ENCODE data around the gene GBP2. TPM values are rescaled to one million over a fixed set of nuclear protein-coding genes. Genes with fewer than 3 reads are reported as not detected.

The GBP2 gene
- total and polyA plus RNA-seq, 4 donors, result 7.4 to 18.2 (median 14.1) TPM

- Histone ChIP-seq H3K27ac (ENCODE audit: low read depth in 1 of 2, low read length in 2 of 2) (peak overlapping the region; percentile 68 to 73), H3K4me3 (ENCODE audit: low read depth in 1 of 3, low read length in 3 of 3) (no peak overlapping the region), H3K9me3 (ENCODE audit: control insufficient read depth in 4 of 4, low read length in 3 of 4) (no peaks in the 10 kb centered on the region), H3K9ac (ENCODE audit: low read depth in 1 of 2, low read length in 2 of 2) (no peak overlapping the region), H3K4me1 (ENCODE audit: control insufficient read depth in 4 of 4, insufficient read depth in 4 of 4, low read length in 3 of 4) (peaks cover 2 to 34% (median 12%) of the 10 kb centered on the region in 4 donors), H3K27me3 (ENCODE audit: control insufficient read depth in 4 of 4, insufficient read depth in 4 of 4, low read length in 3 of 4) (no peaks in the 10 kb centered on the region), H3K36me3 (ENCODE audit: control insufficient read depth in 4 of 4, insufficient read depth in 3 of 4, low read depth in 1 of 4, low read length in 3 of 4) (no peaks in the 10 kb centered on the region)
- TF ChIP-seq REST (IDR thresholded peaks at IDR 0.05) (no peak), NR2F2 (IDR thresholded peaks at IDR 0.05) (no peak), SP1 (IDR thresholded peaks at IDR 0.05) (no peak), EGR1 (IDR thresholded peaks at IDR 0.05; ENCODE audit: low read depth in 2 of 2) (no peak), ZBTB33 (IDR thresholded peaks at IDR 0.05) (no peak), ATF3 (IDR thresholded peaks at IDR 0.05) (no peak), MAX (IDR thresholded peaks at IDR 0.05) (no peak), RXRA (IDR thresholded peaks at IDR 0.05) (no peak), RAD21 (IDR thresholded peaks at IDR 0.05) (no peak), CTCF (IDR thresholded peaks at IDR 0.05; ENCODE audit: low read depth, low read length, missing input control) (no peak), FOXA2 (IDR thresholded peaks at IDR 0.05) (no peak), HNF4G (IDR thresholded peaks at IDR 0.05) (no peak), TAF1 (conservative IDR thresholded peaks at IDR 0.05) (no peak), GABPA (IDR thresholded peaks at IDR 0.05 in 1 of 2, conservative IDR thresholded peaks at IDR 0.05 in 1 of 2) (no peak), HNF4A (conservative IDR thresholded peaks at IDR 0.05) (no peak), FOXA1 (IDR thresholded peaks at IDR 0.05) (no peak), JUND (IDR thresholded peaks at IDR 0.05) (no peak), YY1 (IDR thresholded peaks at IDR 0.05) (no peak)
- WGBS, result 67% methylated on average over 1 of the region's 1 CpG
- no peak for DNase-seq (ENCODE audit: low spot score)
These were observed 55.4 kb downstream of the GBP2 start for GRCh38 chr1:89070509-89070908.

All from liver (tissue), 9 donors.